Upper lobe of left lung (tissue), 6 donors: ENCODE measurements around the gene TGFB1. TPM values are rescaled to one million over a fixed set of nuclear protein-coding genes. Genes with fewer than 3 reads are reported as not detected.

ENCODE experiments used
- ATAC-seq, 2 donors: fragments of 200-7000 bp; cut with Tn5 transposase; one replicate each; pipeline ENCODE4 v1.9.1; 2022; ENCODE audit warnings: mild to moderate bottlenecking in 2 of 2, moderate library complexity in 2 of 2; ENCODE audit not compliant: low FRiP score in 2 of 2
- DNase-seq, 2 donors: peaks; one replicate each; pipeline ENCODE4 v3.0.0-alpha.2; 2019 to 2020
- H3K27ac ChIP-seq, 4 donors: fragments of 200-600 bp; sonication (generic); one replicate each; pipeline ENCODE4 v1.5.1; 2016 to 2019
- H3K27me3 ChIP-seq, 4 donors: fragments of 200-600 bp; sonication (generic); one replicate each; pipeline ENCODE4 v1.5.1; 2017 to 2019
- H3K36me3 ChIP-seq, 4 donors: fragments of 200-600 bp; sonication (generic); one replicate each; pipeline ENCODE4 v1.5.1; 2016 to 2019
- H3K4me1 ChIP-seq, 4 donors: fragments of 200-600 bp; sonication (generic); one replicate each; pipeline ENCODE4 v1.5.1; 2018 to 2019
- H3K4me3 ChIP-seq, 4 donors: fragments of 200-600 bp; sonication (generic); one replicate each; pipeline ENCODE4 v1.5.1; 2017 to 2019; ENCODE audit warnings: mild to moderate bottlenecking in 2 of 4, moderate library complexity in 1 of 4
- H3K9me3 ChIP-seq, 4 donors: fragments of 200-600 bp; sonication (generic); one replicate each; pipeline ENCODE4 v1.5.1; 2018 to 2019
- CTCF ChIP-seq, 6 experiments: fragments of 450-650 bp in 4 of 6; fragments of 200-600 bp in 2 of 6; sonication (generic) in 2 of 6; IDR thresholded peaks; one replicate each; pipeline ENCODE4 v1.5.1; 2016 to 2019; ENCODE audit warnings: antibody characterized with exemption in 6 of 6
- EP300 ChIP-seq, 4 donors: sonication (generic); formaldehyde crosslinking; IDR thresholded peaks; one replicate each; pipeline ENCODE4 v1.5.1; 2017; ENCODE audit warnings: antibody characterized with exemption in 4 of 4, control low read depth in 2 of 4
- POLR2A ChIP-seq, 4 donors: fragments of 450-650 bp; IDR thresholded peaks; one replicate each; pipeline ENCODE4 v1.5.1; 2016 to 2017; ENCODE audit warnings: antibody characterized with exemption in 4 of 4, mild to moderate bottlenecking in 2 of 4
- POLR2AphosphoS5 ChIP-seq, 2 donors: sonication (generic); formaldehyde crosslinking; IDR thresholded peaks; one replicate each; pipeline ENCODE4 v1.5.1; 2017; ENCODE audit warnings: antibody characterized with exemption in 2 of 2
- WGBS, 2 donors: methylation state at CpG; one replicate each; pipeline ENCODE4 v1.1.5; 2017 to 2018; 5-methylcytosine and 5-hydroxymethylcytosine counted together
- total RNA-seq, 6 donors: library from RNA; depleted of rRNA in 4 of 6; stranded (reverse); fragments of >200 nt in 4 of 6; gene quantifications; one replicate each; pipeline versions ENCODE4 v1.1.0 to v1.2.1, GENCODE V29; 2016 to 2021
- donor health status: DM: no; HTN: no; CAD: no; lungs with moderate emphysema.
- donor health status: DM: no; HTN: yes; CAD: no; lungs with severe emphysema.

Gene TGFB1
- total RNA-seq, 6 donors from 2014 or later, result 28.5 to 138 (median 76.8) TPM

GRCh38 chr19:41335467-41335866 lies 18.3 kb downstream of the TGFB1 start:
- peak overlapping the region; percentile 23 to 77 (median 61) for H3K27ac ChIP-seq

GRCh38 chr19:41334793-41335192 lies 18.9 kb downstream of the TGFB1 start:
- no peaks in the 10 kb centered on the region for H3K9me3 ChIP-seq
- H3K4me1 ChIP-seq, result peaks cover 10 to 22% (median 15%) of the 10 kb centered on the region in 4 donors
- peaks cover 3 to 57% (median 31%) of the 10 kb centered on the region in 4 donors for H3K36me3 ChIP-seq
- H3K27me3 ChIP-seq, result no peaks in the 10 kb centered on the region
- no peak for DNase-seq
- 31 to 61% methylated on average over 4 to 5 of the region's 5 CpGs for WGBS, 2 donors
- TF ChIP-seq POLR2A (IDR thresholded peaks at IDR 0.05) (no peak), CTCF (IDR thresholded peaks at IDR 0.05) (no peak), EP300 (IDR thresholded peaks at IDR 0.05) (no peak), POLR2AphosphoS5 (IDR thresholded peaks at IDR 0.05) (no peak)
- peak in 1 of 2 donors; percentile 71 for ATAC-seq
- peak overlapping the region; percentile 54 to 77 (median 71) for H3K27ac ChIP-seq
- peak overlapping the region in 1 of 4 donors; percentile 0 for H3K4me3 ChIP-seq

More at GRCh38 chr19:41335467-41335866, 18.3 kb downstream of the TGFB1 start:
- no peak for DNase-seq
- WGBS, 2 donors, result 87 to 92% methylated on average over 9 to 10 of the region's 10 CpGs
- Histone ChIP-seq H3K36me3 (peaks cover 3 to 59% (median 29%) of the 10 kb centered on the region in 4 donors), H3K27me3 (no peaks in the 10 kb centered on the region), H3K4me3 (no peak overlapping the region), H3K9me3 (no peaks in the 10 kb centered on the region), H3K4me1 (peaks cover 10 to 18% (median 14%) of the 10 kb centered on the region in 4 donors)
- peak; percentile 23 to 30 for ATAC-seq
- no peak for TF ChIP-seq POLR2AphosphoS5 (IDR thresholded peaks at IDR 0.05)
- TF ChIP-seq POLR2A (IDR thresholded peaks at IDR 0.05), result no peak
- no peak for TF ChIP-seq CTCF (IDR thresholded peaks at IDR 0.05)
- TF ChIP-seq EP300 (IDR thresholded peaks at IDR 0.05), result no peak

GRCh38 chr19:41332468-41332867 lies 21.3 kb downstream of the TGFB1 start:
- Histone ChIP-seq H3K27me3 (no peaks in the 10 kb centered on the region), H3K27ac (no peak overlapping the region), H3K36me3 (peaks cover 3 to 38% (median 22%) of the 10 kb centered on the region in 4 donors), H3K9me3 (no peaks in the 10 kb centered on the region), H3K4me1 (peaks cover 32 to 44% (median 36%) of the 10 kb centered on the region in 4 donors), H3K4me3 (no peak overlapping the region)
- ATAC-seq, result no peak
- no peak for TF ChIP-seq EP300 (IDR thresholded peaks at IDR 0.05)
- TF ChIP-seq CTCF (IDR thresholded peaks at IDR 0.05), result no peak
- TF ChIP-seq POLR2AphosphoS5 (IDR thresholded peaks at IDR 0.05), result no peak
- no peak for TF ChIP-seq POLR2A (IDR thresholded peaks at IDR 0.05)
- WGBS, 2 donors, result 92 to 95% methylated on average over 5 of the region's 5 CpGs
- DNase-seq, result no peak

GRCh38 chr19:41332000-41332399 lies 21.7 kb downstream of the TGFB1 start:
- DNase-seq (no peak), ATAC-seq (no peak)
- Histone ChIP-seq H3K27me3 (no peaks in the 10 kb centered on the region), H3K27ac (no peak overlapping the region), H3K36me3 (peaks cover 3 to 34% (median 22%) of the 10 kb centered on the region in 4 donors), H3K4me1 (peaks cover 37 to 48% (median 41%) of the 10 kb centered on the region in 4 donors), H3K4me3 (no peak overlapping the region), H3K9me3 (no peaks in the 10 kb centered on the region)
- WGBS, 2 donors, result 94 to 96% methylated on average over 15 to 16 of the region's 16 CpGs
- no peak for TF ChIP-seq POLR2A (IDR thresholded peaks at IDR 0.05)
- no peak for TF ChIP-seq EP300 (IDR thresholded peaks at IDR 0.05)
- no peak for TF ChIP-seq POLR2AphosphoS5 (IDR thresholded peaks at IDR 0.05)
- no peak for TF ChIP-seq CTCF (IDR thresholded peaks at IDR 0.05)
